Measurements from ENCODE around the gene ANP32B.
"Not testable (repeated sequence)": the region's sequence is repeated elsewhere in the genome, so short reads cannot be mapped to it uniquely, and the experiment has no call there.

ANP32B gene

DNA sequence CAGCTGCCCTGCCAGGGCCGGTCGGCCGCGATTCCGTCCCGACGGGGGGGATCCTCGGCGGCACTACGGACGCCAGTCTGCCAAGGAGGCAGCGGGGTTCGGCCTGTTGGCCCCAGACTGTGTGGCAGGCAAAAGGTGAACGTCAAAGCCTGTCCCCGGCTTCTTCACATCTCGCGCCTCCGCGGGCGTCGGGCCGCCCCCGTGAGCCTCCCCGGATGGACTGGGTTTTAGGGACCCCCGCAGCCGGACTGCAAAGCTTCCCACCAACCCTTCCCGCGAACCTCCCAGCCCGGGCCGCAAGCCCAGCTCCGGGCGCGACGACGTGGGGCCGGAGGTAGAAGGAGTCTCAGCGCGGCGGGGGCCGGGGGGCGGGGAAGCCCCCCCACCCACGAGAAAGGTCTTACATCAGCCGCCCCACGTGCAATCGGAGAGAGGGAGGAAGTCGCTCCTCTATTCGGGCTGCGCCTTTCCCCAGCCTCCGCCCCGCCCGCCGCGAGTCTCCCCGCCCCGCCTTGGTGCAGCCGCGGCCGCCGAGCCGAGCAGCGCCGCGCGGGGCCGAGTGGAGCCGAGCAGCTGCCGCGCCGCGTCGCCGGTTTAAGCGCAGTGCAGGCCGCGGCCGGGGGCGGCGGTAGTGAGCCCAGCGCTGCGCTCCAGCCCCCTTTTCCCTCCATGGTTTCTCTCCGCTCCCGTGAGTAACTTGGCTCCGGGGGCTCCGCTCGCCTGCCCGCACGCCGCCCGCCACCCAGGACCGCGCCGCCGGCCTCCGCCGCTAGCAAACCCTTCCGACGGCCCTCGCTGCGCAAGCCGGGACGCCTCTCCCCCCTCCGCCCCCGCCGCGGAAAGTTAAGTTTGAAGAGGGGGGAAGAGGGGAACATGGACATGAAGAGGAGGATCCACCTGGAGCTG is at the start of gene ANP32B:
Gene ANP32B, plus strand, starts transcription at position 659 of the 906 bp plus-strand sequence. Its CDS starts 215 bp downstream, at position 874.
- peak within 1 kb of the TSS; percentile 92 for H3K27ac ChIP-seq
- DNase-seq (ENCODE audit: low read depth, low spot score) = no peak

GRCh38 chr9:97934321-97935115 is 48.6 kb upstream of the ANP32B start:
- no peak for DNase-seq (ENCODE audit: low read depth, low spot score)
- H3K27ac ChIP-seq = no peak overlapping the region

DNA sequence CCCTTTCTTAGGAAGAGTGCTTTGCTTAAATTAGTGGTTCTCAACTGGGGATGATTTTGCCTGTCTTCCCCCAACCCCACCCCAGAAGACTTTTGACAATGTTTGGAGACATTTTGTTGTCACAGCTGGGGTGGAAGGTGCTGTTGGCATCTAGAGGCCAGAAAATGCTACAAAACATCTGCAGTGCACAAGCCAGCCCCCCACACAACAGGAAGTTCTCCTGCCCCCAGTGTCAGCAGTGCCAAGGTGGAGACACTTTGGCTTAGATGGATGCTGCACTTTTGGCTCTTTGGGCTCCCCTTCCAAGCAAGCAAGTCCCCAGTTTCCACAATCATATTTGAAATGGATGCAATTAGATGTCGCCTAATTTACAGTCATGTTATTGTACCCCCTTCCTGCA is 47.9 kb upstream of the ANP32B start:
- H3K27ac ChIP-seq = no peak overlapping the region
- DNase-seq (ENCODE audit: low read depth, low spot score) = no peak

- H3K27ac ChIP-seq = no peak overlapping the region
- DNase-seq (ENCODE audit: low read depth, low spot score) = no peak
These were observed 46.1 kb upstream of the ANP32B start for GRCh38 chr9:97936998-97937397.

- no peak for DNase-seq (ENCODE audit: low read depth, low spot score)
- no peak within 1 kb of the TSS for H3K27ac ChIP-seq
These were observed 45.0 kb upstream of the ANP32B start, which contains the start of gene HEMGN for GRCh38 chr9:97938081-97938644. Gene HEMGN, minus strand, starts transcription at chr9:97938172. Its CDS starts 36 bp downstream, at chr9:97938136.

DNA sequence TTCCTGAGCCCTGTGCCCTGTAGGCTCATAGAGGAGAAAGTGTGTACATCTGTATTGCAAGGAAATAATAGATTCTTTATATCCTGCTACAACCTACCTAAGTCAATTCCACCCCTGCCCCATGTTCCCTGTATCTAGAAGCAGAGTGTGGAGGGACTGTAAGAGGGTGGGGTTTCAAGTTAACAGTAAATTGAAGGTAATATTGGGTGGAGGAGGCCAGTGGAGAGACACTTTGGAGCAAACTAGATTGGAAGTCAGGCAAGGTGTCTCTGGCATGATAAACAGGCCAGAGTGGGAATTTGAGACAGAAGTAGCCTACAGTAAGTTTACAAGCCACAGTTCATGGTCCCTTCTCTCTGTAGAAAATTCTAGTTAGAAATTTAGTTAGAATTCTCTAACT is 42.9 kb upstream of the ANP32B start:
- no peak overlapping the region for H3K27ac ChIP-seq
- DNase-seq (ENCODE audit: low read depth, low spot score) = no peak

- DNase-seq (ENCODE audit: low read depth, low spot score) = no peak
- H3K27ac ChIP-seq = no peak overlapping the region
These were observed 42.4 kb upstream of the ANP32B start for GRCh38 chr9:97940741-97941140.

GRCh38 chr9:97941323-97941722 is 41.8 kb upstream of the ANP32B start:
- DNase-seq (ENCODE audit: low read depth, low spot score) = no peak
- no peak overlapping the region for H3K27ac ChIP-seq

DNA sequence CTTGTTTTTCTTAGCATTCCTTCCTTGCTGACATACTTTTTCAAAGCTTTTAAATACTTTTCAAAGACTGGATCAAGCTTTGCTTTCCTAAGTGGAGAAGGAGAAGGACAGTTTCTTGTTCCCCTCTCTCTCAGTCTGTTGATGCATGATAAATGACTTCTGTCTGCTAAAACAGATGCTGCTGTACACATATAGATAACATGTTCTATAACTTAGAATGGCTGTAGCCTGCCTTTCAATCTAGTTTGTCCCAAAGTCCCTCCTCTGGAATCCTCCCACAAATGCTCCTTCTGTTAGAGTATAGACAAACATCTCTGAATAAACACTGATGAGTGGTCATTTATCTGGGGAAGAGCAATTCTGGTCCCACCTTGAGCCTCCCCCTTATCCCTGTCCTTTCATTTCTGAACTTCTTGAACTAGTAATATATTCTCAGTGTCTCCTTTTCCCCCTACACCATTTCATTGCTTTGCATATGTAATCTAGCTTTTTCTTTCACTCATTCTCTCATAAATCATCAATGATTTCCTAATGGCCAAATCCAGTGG is 39.8 kb upstream of the ANP32B start:
- H3K27ac ChIP-seq = no peak overlapping the region
- no peak for DNase-seq (ENCODE audit: low read depth, low spot score)

DNA sequence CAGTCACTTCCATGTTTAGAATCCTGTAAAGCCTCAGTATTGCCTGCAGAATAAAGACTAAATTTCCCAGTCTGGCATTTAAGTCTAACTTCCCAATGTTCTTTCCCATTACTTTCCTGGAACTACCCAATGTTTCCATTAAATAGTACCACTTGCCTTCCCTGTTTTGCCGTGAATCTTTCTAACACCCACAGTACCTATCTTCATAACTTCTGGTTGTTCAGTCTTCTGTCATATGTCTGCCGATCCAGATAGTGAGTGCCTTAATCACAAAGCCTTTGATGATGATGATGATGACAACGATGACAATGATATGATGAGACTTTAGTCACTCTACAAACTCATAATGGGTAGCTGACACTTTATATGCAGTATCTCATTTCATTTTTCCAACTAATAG is 38.5 kb upstream of the ANP32B start:
- no peak overlapping the region for H3K27ac ChIP-seq
- no peak for DNase-seq (ENCODE audit: low read depth, low spot score)

- DNase-seq (ENCODE audit: low read depth, low spot score); H3K27ac ChIP-seq: not testable (repeated sequence)
These were observed 37.7 kb upstream of the ANP32B start for GRCh38 chr9:97945470-97945869.

- not testable (repeated sequence) for H3K27ac ChIP-seq; DNase-seq (ENCODE audit: low read depth, low spot score)
These were observed 36.0 kb upstream of the ANP32B start for GRCh38 chr9:97947094-97947493.

DNA sequence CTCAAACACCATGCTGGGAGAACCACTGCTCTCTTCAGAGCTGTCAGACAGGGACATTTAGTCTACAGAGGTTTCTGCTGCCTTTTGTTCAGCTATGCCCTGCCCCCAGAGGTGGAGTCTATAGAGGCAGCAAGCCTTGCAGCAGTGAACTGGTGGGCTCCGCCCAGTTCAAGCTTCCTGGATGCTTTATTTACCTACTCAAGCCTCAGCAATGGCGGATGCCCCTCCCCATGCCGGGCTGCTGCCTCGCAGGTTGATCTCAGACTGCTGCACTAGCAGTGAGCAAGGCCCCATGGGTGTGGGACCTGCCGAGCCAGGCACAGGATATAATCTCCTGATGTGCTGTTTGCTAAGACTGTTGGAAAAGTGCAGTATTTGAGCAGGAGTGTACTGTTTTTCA is 32.3 kb upstream of the ANP32B start:
- not testable (repeated sequence) for DNase-seq (ENCODE audit: low read depth, low spot score); H3K27ac ChIP-seq

- no peak for DNase-seq (ENCODE audit: low read depth, low spot score)
- H3K27ac ChIP-seq = no peak overlapping the region
These were observed 28.6 kb upstream of the ANP32B start for GRCh38 chr9:97954550-97954989.

DNA sequence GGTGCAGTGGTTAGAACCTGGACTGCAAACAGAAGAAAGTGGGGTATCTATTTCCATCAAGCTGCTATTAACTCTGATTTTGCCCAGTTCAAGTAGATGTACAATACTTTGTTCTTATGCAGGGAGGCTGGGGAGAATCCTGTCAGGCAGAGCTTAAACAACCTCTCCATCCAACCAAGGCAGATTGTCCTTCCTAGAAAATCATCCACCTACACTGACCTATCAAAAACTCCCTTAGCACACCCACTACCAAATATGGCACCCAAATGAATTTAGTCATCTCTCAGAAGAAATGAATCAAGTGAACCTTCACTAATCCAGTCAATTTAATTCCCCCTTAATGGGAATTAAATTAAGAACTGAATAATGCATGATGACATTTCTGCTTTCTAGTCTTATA is 26.8 kb upstream of the ANP32B start:
- DNase-seq (ENCODE audit: low read depth, low spot score) = no peak
- no peak overlapping the region for H3K27ac ChIP-seq

DNA sequence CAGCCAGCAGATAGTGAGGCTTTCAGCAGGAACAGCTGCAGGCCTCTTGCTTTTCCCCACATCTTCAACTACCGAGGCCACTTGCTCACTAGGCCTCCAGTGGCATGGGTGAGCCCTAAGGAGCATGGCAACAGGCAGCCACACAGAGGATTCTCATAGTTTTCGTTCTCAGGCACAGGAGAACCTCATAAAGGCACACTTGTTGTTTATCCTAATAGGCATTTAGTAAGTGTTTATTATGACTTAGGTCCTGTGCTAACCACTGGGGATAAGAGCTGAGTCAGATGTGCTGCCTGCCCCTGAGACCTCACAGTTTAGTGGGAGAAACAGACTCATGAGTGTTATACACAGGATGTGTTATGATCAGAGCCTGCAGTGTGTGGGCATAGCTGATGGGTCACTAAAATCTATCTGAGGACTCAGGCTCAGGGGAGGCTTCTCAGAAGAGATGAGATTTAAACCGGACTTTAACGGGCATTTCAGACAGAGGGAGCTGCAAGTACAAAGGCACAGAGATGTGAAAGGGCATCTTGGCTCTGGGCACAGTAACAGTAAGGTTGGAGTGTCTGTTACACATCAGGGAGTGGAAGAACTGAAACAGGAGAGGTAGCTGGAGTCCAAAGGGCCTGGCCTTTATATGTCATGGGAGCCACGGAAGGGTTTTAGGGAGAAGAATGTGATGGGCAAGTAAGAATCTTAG is 24.2 kb upstream of the ANP32B start:
- no peak overlapping the region for H3K27ac ChIP-seq
- DNase-seq (ENCODE audit: low read depth, low spot score) = no peak

- no peak overlapping the region for H3K27ac ChIP-seq
- DNase-seq (ENCODE audit: low read depth, low spot score) = no peak
These were observed 23.6 kb upstream of the ANP32B start for GRCh38 chr9:97959585-97959984.

DNA sequence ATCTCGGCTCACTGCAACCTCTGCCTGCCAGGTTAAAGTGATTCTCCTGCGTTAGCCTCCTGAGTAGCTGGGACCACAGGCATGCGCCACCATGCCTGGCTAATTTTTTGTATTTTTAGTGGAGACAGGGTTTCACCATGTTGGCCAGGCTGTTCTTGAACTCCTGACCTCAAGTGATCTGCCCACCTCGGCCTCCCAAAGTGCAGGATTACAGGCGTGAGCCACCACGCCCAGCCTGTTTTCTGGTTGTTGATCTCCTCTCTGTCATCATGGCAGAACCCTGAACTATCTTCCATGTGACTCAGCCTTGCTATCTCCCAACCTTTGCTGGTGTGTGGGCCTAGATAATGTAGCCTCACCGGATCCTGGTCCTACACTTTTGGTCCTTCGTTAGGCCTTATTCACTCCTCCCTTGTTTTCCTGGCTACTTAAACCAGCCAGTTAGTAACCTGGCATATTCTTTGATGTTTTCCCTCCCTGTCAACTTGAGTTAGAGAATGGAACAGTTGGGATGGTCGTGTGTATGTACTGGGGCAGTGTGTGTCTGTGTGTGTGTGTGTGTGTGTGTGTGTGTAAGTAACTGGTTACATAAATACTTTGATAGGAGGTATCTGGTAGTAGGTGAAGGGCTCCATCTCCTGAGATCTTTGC is 22.3 kb upstream of the ANP32B start:
- not testable (repeated sequence) for DNase-seq (ENCODE audit: low read depth, low spot score); H3K27ac ChIP-seq

- DNase-seq (ENCODE audit: low read depth, low spot score) = no peak
These were observed 21.8 kb upstream of the ANP32B start for GRCh38 chr9:97961361-97961760.

More at GRCh38 chr9:97961361-97961760, 21.8 kb upstream of the ANP32B start:
- no peak overlapping the region for H3K27ac ChIP-seq

Data from epithelial cell of prostate (primary cell).